AG10803 (cell line): ENCODE results near the gene ZSCAN9.

Experiments used
- DNase-seq: peaks from one replicate; pipeline ENCODE4 v3.0.0; 2010; ENCODE audit warnings: low read depth
- H3K4me3 ChIP-seq: 2 replicates; pipeline ENCODE4 v1.5.1; 2011; ENCODE audit warnings: mild to moderate bottlenecking, low read length, control low read depth
- TF ChIP-seq, protein P1 (sequence below): conservative IDR thresholded peaks from 2 replicates; pipeline ENCODE4 v1.5.1; 2011; ENCODE audit warnings: mild to moderate bottlenecking, low read length, control low read depth, inconsistent platforms

Gene ZSCAN9

DNA sequence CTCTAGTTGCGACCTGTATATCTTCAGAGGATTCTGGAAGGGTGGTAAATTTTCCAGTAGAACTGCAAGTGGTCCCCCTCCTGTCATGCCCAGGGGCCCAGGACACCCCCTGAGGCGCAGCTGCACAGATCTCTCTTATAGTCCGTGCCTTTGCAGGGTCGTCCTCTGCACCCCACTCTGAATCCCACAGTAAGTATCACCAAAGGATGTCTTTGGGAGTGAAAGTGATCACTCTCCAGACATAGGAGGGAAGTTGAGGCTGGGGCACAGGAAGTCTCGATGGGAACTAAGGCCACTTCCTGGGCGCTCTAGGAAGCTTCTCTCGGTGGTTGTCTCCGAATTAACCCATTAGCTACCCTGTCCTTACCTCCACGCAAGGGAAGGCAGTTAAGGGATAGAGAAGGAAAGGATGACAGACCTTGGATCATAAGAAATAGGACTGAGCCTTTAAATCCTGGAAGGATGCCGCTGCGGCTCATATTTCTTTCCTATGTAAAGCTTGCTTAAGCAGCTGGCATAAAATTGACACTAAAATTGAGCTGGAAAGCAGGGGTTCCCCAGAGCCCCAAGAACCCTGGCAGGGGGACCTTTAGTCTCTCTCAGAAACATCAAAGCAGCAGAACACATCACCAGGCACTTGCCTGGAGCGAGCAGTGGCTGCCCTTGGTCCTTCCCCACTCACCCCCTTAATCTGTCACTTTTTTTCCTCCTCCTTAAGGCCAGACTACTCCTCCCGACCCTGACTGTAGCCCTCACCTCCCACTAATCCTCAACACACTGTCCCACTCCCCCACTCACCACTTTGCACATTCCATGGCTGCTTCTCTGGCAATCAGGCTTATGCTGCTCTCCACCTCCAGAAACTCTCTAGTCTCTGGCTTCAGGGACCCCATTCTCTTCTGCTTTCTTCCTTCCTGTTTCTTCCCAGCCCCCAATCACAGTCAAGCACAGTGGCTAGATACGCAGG, 27.2 kb downstream of the ZSCAN9 start, which contains the start of gene ZKSCAN4:
ZKSCAN4 (minus strand) TSS at position 261 of the 967 bp plus-strand sequence. CDS start 289 bp downstream, outside the sequence.
- peak; percentile 92 for DNase-seq
- TF ChIP-seq, protein P1, sequence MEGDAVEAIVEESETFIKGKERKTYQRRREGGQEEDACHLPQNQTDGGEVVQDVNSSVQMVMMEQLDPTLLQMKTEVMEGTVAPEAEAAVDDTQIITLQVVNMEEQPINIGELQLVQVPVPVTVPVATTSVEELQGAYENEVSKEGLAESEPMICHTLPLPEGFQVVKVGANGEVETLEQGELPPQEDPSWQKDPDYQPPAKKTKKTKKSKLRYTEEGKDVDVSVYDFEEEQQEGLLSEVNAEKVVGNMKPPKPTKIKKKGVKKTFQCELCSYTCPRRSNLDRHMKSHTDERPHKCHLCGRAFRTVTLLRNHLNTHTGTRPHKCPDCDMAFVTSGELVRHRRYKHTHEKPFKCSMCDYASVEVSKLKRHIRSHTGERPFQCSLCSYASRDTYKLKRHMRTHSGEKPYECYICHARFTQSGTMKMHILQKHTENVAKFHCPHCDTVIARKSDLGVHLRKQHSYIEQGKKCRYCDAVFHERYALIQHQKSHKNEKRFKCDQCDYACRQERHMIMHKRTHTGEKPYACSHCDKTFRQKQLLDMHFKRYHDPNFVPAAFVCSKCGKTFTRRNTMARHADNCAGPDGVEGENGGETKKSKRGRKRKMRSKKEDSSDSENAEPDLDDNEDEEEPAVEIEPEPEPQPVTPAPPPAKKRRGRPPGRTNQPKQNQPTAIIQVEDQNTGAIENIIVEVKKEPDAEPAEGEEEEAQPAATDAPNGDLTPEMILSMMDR, result no peak
- peak within 1 kb of the TSS; percentile 96 for H3K4me3 ChIP-seq

DNA sequence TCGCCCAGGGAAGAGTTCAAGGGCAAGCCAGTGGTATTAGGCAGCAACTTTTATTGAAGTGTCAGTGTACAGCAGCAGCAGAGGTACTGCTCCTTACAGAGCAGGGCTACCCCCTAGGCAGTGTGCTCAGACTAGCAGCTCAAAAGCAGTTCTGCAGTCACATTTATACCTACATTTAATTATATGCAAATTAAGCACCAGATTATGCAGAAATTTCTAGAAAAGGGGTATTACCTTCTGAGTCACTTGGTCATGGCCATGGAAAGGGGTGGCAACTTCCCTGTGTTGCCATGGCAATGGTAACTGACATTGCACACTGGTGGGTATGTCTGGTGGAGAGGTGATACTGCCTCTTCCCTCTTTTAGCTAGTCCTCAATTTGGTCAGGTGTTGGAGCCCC, 29.0 kb downstream of the ZSCAN9 start:
- DNase-seq, result no peak
- TF ChIP-seq, protein P1, result no peak

DNA sequence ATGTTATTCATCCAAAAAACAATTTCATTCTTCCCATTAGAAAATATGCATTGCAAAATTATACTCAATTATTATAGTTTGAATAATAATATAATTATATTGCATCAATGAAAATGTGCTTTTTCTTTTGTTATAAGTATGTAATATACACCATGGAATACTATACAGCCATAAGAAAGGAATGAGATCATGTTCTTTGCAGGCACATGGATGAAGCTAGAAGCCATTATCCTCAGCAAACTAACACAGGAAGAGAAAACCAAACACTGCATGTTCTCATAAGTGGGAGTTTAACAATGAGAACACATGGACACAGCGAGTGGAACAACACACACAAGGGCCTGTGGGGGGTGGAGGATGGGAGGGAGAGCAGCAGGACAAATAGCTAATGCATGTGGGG, 32.0 kb downstream of the ZSCAN9 start:
- no peak overlapping the region for H3K4me3 ChIP-seq
- no peak for DNase-seq
- TF ChIP-seq, protein P1, result no peak

More for the DNA sequence above, 29.0 kb downstream of the ZSCAN9 start:
- no peak overlapping the region for H3K4me3 ChIP-seq

DNA sequence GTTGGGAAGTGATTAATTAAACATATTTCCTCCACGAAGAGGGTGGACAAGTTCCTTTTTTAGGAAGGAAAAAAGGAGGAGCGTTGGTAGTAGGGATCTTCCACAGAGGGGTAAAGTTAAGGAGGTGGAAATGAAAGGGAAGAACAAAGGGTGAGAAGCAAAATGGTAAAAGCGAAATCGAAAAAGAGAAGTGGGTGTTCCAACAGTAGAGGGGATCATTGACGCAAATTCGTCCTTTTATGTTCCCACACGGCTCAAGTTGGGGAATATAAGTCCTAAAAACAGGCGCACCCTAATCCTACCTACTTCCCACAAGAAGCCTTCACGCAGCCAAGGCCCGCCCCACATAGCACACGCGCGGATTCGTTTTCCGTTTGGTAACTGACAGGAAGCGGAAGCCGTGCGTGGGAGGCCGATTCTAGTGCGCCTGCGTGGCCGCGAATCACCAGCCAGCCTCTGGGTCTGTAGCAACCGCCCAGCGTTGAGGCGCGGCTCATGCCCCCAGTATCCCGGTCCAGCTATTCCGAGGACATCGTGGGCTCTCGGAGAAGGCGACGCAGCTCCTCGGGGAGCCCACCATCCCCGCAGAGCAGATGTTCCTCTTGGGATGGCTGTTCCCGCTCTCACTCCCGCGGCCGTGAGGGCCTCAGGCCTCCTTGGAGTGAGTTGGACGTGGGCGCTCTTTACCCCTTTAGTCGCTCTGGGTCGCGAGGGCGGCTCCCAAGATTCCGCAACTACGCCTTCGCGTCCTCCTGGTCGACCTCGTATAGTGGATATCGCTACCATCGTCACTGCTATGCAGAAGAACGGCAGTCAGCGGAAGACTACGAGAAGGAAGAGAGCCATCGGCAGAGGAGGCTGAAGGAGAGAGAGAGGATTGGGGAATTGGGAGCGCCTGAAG, 34.1 kb downstream of the ZSCAN9 start, which contains the start of gene NKAPL:
NKAPL (plus strand) TSS at position 421 of the 901 bp plus-strand sequence; CDS start at position 496, 75 bp downstream.
- H3K4me3 ChIP-seq, result peak within 1 kb of the TSS; percentile 50
- peak; percentile 66 for DNase-seq
- TF ChIP-seq, protein P1, result no peak

DNA sequence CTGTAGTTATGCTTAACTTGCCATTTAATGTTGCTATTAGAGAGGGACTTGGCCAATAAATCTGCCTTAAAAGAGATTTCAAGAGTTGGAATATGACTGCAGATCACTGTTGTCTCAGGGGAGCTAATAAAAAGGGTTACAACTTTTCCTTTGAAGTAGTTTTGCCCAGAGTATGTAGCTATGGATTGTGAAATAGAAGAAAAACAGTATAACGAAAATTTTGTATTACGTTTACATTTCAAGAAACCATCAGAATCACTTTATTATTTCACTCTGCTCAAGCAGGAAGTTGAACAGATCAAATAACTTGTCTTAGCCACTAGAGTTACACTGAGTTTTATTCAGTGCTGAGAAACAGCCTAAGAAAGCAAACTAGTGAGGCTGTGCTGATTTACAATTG, 38.8 kb downstream of the ZSCAN9 start:
- TF ChIP-seq, protein P1, result no peak
- DNase-seq, result no peak
- H3K4me3 ChIP-seq, result no peak overlapping the region

DNA sequence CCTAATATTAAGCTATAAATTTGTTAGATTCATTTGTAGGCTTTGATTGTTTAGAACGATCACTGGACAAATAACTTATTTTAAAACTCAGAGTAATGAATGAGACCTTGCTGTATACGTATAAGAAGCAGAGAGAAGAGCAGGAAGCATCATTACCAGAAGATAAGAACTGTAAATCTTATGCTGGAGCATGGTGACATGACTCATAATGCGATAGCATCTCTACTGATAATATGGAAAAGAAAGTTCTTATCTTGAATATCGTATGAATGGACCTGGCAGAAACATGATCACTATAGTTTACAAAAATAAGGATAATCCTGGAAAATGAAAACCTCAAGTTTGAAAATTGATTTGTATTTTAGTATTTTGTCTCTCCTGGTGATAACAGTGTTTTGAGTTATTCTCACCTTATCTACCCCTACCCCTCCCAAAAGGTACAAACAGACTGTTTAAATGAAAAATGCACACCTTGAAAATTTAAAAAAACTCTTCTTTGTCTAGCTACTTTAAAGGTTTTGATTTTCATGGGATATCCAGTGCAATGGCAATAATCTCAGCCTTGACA, 39.8 kb downstream of the ZSCAN9 start:
- H3K4me3 ChIP-seq, result no peak overlapping the region
- DNase-seq, result no peak
- TF ChIP-seq, protein P1, result no peak
